ENCODE results near the gene SCAPER. TPM values are rescaled to one million over a fixed set of nuclear protein-coding genes. Genes with fewer than 3 reads are reported as not detected.

SCAPER gene
- total and polyA plus RNA-seq, 10 of the 15 experiments (the other 5 are each of a cell fraction or from before 2014, with no cell fraction given): 1.0 to 7.7 (median 3.9) TPM

- ChIA-PET RAD21 (ENCODE audit: unreplicated experiment) (no interaction called here), SMC1A (ENCODE audit: uncharacterized antibody, unreplicated experiment) (no interaction called here), POLR2A (no interaction called here), CTCF (no interaction called here)
- FAIRE-seq (no peak), DNase-seq (ENCODE audit: low read depth, low spot score) (no peak), ATAC-seq (no peak)
- Histone ChIP-seq H3K4me1 (ENCODE audit: control insufficient read depth, insufficient read depth, low read length) (no peaks in the 10 kb centered on the region), H4K20me1 (ENCODE audit: control insufficient read depth, insufficient read depth) (no peaks in the 10 kb centered on the region), H3K9ac (ENCODE audit: control insufficient read depth, insufficient read depth, low read length) (no peak overlapping the region), H3K4me2 (ENCODE audit: control insufficient read depth, insufficient read depth) (no peak overlapping the region), H3K4me3 (no peak overlapping the region), H2AFZ (ENCODE audit: control insufficient read depth, low read depth, low read length) (no peak overlapping the region), H3K36me3 (ENCODE audit: control insufficient read depth in 2 of 2, insufficient read depth in 2 of 2, low read length in 1 of 2) (no peaks in the 10 kb centered on the region), H3K27ac (ENCODE audit: control insufficient read depth, insufficient read depth) (no peak overlapping the region), H3K27me3 (replicated peaks in 1 of 2; ENCODE audit: control insufficient read depth in 2 of 2, insufficient read depth in 2 of 2, low read length in 1 of 2) (no peaks in the 10 kb centered on the region), H3K79me2 (ENCODE audit: control insufficient read depth, insufficient read depth, low read length) (no peaks in the 10 kb centered on the region), H3K9me3 (replicated peaks; ENCODE audit: control insufficient read depth, insufficient read depth, low read length) (no peaks in the 10 kb centered on the region; the same call in 2 of the 3 replicates)
- TF ChIP-seq CREM (IDR thresholded peaks at IDR 0.05; ENCODE audit: low read depth) (no peak), RCOR1 (conservative IDR thresholded peaks at IDR 0.05; ENCODE audit: low read depth, low read length) (no peak), BMI1 (IDR thresholded peaks at IDR 0.05; ENCODE audit: borderline replicate concordance) (no peak), EED (IDR thresholded peaks at IDR 0.05; ENCODE audit: low read depth) (no peak), USF1 (IDR thresholded peaks at IDR 0.05; ENCODE audit: borderline replicate concordance, extremely low read length, insufficient read depth, low read depth, low read length) (no peak), TCF12 (IDR thresholded peaks at IDR 0.05; ENCODE audit: low read depth, low read length) (no peak), SMARCA5 (IDR thresholded peaks at IDR 0.05) (no peak), ZBTB33 (IDR thresholded peaks at IDR 0.05) (no peak), ZNF24 (IDR thresholded peaks at IDR 0.05) (no peak), CBX3 (IDR thresholded peaks at IDR 0.05; ENCODE audit: borderline replicate concordance, low read depth) (no peak), NRF1 (conservative IDR thresholded peaks at IDR 0.05; ENCODE audit: low read depth, low read length) (no peak), POU2F2 (IDR thresholded peaks at IDR 0.05; ENCODE audit: borderline replicate concordance, low read depth, low read length) (no peak), SMAD1 (IDR thresholded peaks at IDR 0.05; ENCODE audit: low read depth, partially characterized antibody) (no peak)
- WGBS (ENCODE audit: insufficient coverage, insufficient replicate concordance, low lambda C conversion rate, missing lambda C conversion rate): 97% methylated on average over 2 of the region's 2 CpGs
- no TSS peak for BruUV-seq (replicated peaks)
- in situ Hi-C loops (cut with MboI) (no loop called here), intact Hi-C loops (cut with micrococcal nuclease; ENCODE audit: unreplicated experiment) (no loop called here)
These were observed 236.2 kb downstream of the SCAPER start for GRCh38 chr15:76668900-76669299.

Data from GM12878 (cell line).